Peyer's patch (tissue), 4 donors: ENCODE data around the gene SMIM24. TPM values are rescaled to one million over a fixed set of nuclear protein-coding genes. Genes with fewer than 3 reads are reported as not detected.
A peak's percentile ranks its signal among the peaks of the same experiment; 100 is the strongest.
"Not testable (repeated sequence)": the region's sequence is repeated elsewhere in the genome, so short reads cannot be mapped to it uniquely, and the experiment has no call there.

Experiments used
- DNase-seq, 3 donors: peaks; one replicate each; pipeline ENCODE4 v3.0.0-alpha.2; 2017 to 2019
- H3K27ac ChIP-seq, 4 donors: fragments of 200-600 bp; sonication (generic); one replicate each; pipeline ENCODE4 v1.5.1; 2016 to 2019
- H3K27me3 ChIP-seq, 2 donors: fragments of 200-600 bp; sonication (generic); one replicate each; pipeline ENCODE4 v1.5.1; 2019
- H3K36me3 ChIP-seq, 3 donors: fragments of 200-600 bp; sonication (generic); one replicate each; pipeline ENCODE4 v1.5.1; 2016 to 2019
- H3K4me1 ChIP-seq, 4 donors: fragments of 200-600 bp; sonication (generic); one replicate each; pipeline ENCODE4 v1.5.1; 2016 to 2019
- H3K4me3 ChIP-seq, 4 donors: fragments of 200-600 bp; sonication (generic); 1 replicate in 3 of 4; 2 replicates in 1 of 4; pipeline ENCODE4 v1.5.1; 2016 to 2019; ENCODE audit warnings: mild to moderate bottlenecking in 1 of 4
- H3K9me3 ChIP-seq, 4 donors: fragments of 200-600 bp; sonication (generic); one replicate each; pipeline ENCODE4 v1.5.1; 2016 to 2019; ENCODE audit warnings: mild to moderate bottlenecking in 1 of 4
- CTCF ChIP-seq, 6 experiments: fragments of 450-650 bp in 4 of 6; fragments of 200-600 bp in 2 of 6; sonication (generic) in 1 of 6; IDR thresholded peaks; one replicate each; pipeline ENCODE4 v1.5.1; 2017 to 2019; ENCODE audit warnings: antibody characterized with exemption in 6 of 6, mild to moderate bottlenecking in 3 of 6, moderate library complexity in 1 of 6
- POLR2A ChIP-seq, 2 donors: fragments of 450-650 bp; IDR thresholded peaks; one replicate each; pipeline ENCODE4 v1.5.1; 2017; ENCODE audit warnings: antibody characterized with exemption in 2 of 2, mild to moderate bottlenecking in 2 of 2, moderate library complexity in 2 of 2
- total RNA-seq, 4 donors: library from RNA; depleted of rRNA; stranded (reverse); fragments of >200 nt; gene quantifications; one replicate each; pipeline ENCODE4 v1.1.0, GENCODE V29; 2016

The SMIM24 gene
- total RNA-seq, 4 donors from 2014 or later, result 75.9 to 1,153 (median 771) TPM

GRCh38 chr19:3456925-3457527 lies 23.3 kb downstream of the SMIM24 start:
- Histone ChIP-seq H3K27ac (peak overlapping the region in 3 of 4 donors; percentile 64 to 86 (median 69)), H3K36me3 (peaks cover 0 to 56% (median 0%) of the 10 kb centered on the region in 3 donors), H3K9me3 (no peaks in the 10 kb centered on the region), H3K4me3 (no peak overlapping the region), H3K4me1 (peaks cover 0 to 32% (median 0%) of the 10 kb centered on the region in 4 donors), H3K27me3 (no peaks in the 10 kb centered on the region)
- TF ChIP-seq CTCF (IDR thresholded peaks at IDR 0.05), result no peak
- no peak for TF ChIP-seq POLR2A (IDR thresholded peaks at IDR 0.05)
- no peak for DNase-seq

- Histone ChIP-seq H3K36me3 (peaks cover 0 to 57% (median 0%) of the 10 kb centered on the region in 3 donors), H3K9me3 (no peaks in the 10 kb centered on the region), H3K4me1 (peaks cover 0 to 32% (median 0%) of the 10 kb centered on the region in 4 donors), H3K27me3 (no peaks in the 10 kb centered on the region), H3K4me3 (no peak overlapping the region), H3K27ac (no peak overlapping the region)
- DNase-seq, result no peak
- TF ChIP-seq CTCF (IDR thresholded peaks at IDR 0.05) (no peak), POLR2A (IDR thresholded peaks at IDR 0.05) (no peak)
Measured at GRCh38 chr19:3455960-3456601, 24.2 kb downstream of the SMIM24 start.

- no peak for DNase-seq
- no peaks in the 10 kb centered on the region for H3K27me3 ChIP-seq
- H3K27ac ChIP-seq, result no peak overlapping the region
- peaks cover 0 to 61% (median 0%) of the 10 kb centered on the region in 3 donors for H3K36me3 ChIP-seq
- H3K4me1 ChIP-seq, result peaks cover 0 to 32% (median 0%) of the 10 kb centered on the region in 4 donors
- no peak overlapping the region for H3K4me3 ChIP-seq
- TF ChIP-seq CTCF (IDR thresholded peaks at IDR 0.05) (no peak), POLR2A (IDR thresholded peaks at IDR 0.05) (no peak)
- no peaks in the 10 kb centered on the region for H3K9me3 ChIP-seq
Measured at GRCh38 chr19:3455393-3455955, 24.9 kb downstream of the SMIM24 start.

- Histone ChIP-seq H3K4me3 (no peak overlapping the region), H3K9me3 (no peaks in the 10 kb centered on the region), H3K36me3 (peaks cover 0 to 60% (median 0%) of the 10 kb centered on the region in 3 donors), H3K4me1 (peaks cover 0 to 32% (median 0%) of the 10 kb centered on the region in 4 donors), H3K27me3 (no peaks in the 10 kb centered on the region), H3K27ac (no peak overlapping the region)
- TF ChIP-seq POLR2A (IDR thresholded peaks at IDR 0.05), result no peak
- no peak for TF ChIP-seq CTCF (IDR thresholded peaks at IDR 0.05)
- no peak for DNase-seq
Measured at GRCh38 chr19:3454656-3455392, 25.5 kb downstream of the SMIM24 start.

GRCh38 chr19:3453840-3454239 lies 26.5 kb downstream of the SMIM24 start:
- Histone ChIP-seq H3K36me3 (peaks cover 0 to 70% (median 0%) of the 10 kb centered on the region in 3 donors), H3K27me3 (no peaks in the 10 kb centered on the region), H3K4me1 (peaks cover 0 to 26% (median 0%) of the 10 kb centered on the region in 4 donors), H3K4me3 (no peak overlapping the region), H3K27ac (peak overlapping the region in 1 of 4 donors; percentile 19), H3K9me3 (no peaks in the 10 kb centered on the region)
- no peak for DNase-seq
- no peak for TF ChIP-seq POLR2A (IDR thresholded peaks at IDR 0.05)
- no peak for TF ChIP-seq CTCF (IDR thresholded peaks at IDR 0.05)

- not testable (repeated sequence) for H3K27me3 ChIP-seq, DNase-seq, H3K9me3 ChIP-seq, H3K4me3 ChIP-seq
- peaks cover 0 to 78% (median 0%) of the 10 kb centered on the region in 3 donors for H3K36me3 ChIP-seq
- H3K27ac ChIP-seq, result peak overlapping the region in 1 of 4 donors; percentile 26
- H3K4me1 ChIP-seq, result peaks cover 0 to 17% (median 0%) of the 10 kb centered on the region in 4 donors
Measured at GRCh38 chr19:3452942-3453214, 27.4 kb downstream of the SMIM24 start.
